HFFc6 (cell line): Measurements from ENCODE around the gene U2AF1. TPM values are rescaled to one million over a fixed set of nuclear protein-coding genes. Genes with fewer than 3 reads are reported as not detected.
"Not testable (repeated sequence)": the region's sequence is repeated elsewhere in the genome, so short reads cannot be mapped to it uniquely, and the experiment has no call there.

Experiments used
- DNase-seq: peaks from one replicate; pipeline ENCODE4 v3.0.0-alpha.2; 2018
- H3K27ac Mint-ChIP-seq: 2 replicates; pipeline ENCODE4 v1.8.0; 2020; ENCODE audit warnings: mild to moderate bottlenecking, mixed read lengths
- H3K27me3 Mint-ChIP-seq: 2 replicates; pipeline ENCODE4 v1.8.0; 2021; ENCODE audit warnings: mild to moderate bottlenecking, moderate library complexity, mixed read lengths; ENCODE audit not compliant: insufficient read depth
- H3K36me3 Mint-ChIP-seq: 2 replicates; pipeline ENCODE4 v1.8.0; 2021; ENCODE audit warnings: low read depth, mixed read lengths
- H3K4me1 Mint-ChIP-seq: 2 replicates; pipeline ENCODE4 v1.8.0; 2020; ENCODE audit warnings: low read depth, mixed read lengths
- H3K4me3 Mint-ChIP-seq: 2 replicates; pipeline ENCODE4 v1.8.0; 2020; ENCODE audit warnings: mild to moderate bottlenecking, moderate library complexity, mixed read lengths
- H3K9me3 Mint-ChIP-seq: 2 replicates; pipeline ENCODE4 v1.8.0; 2020; ENCODE audit warnings: mild to moderate bottlenecking, mixed read lengths
- CTCF ChIP-seq: fragments of 200-600 bp; sonication (generic); IDR thresholded peaks from 2 replicates; pipeline ENCODE4 v1.5.0; 2021; ENCODE audit warnings: antibody characterized with exemption, mild to moderate bottlenecking
- long read RNA-seq: library from polyadenylated mRNA; unstranded; transcript quantifications from one replicate; pipeline ENCODE4 v2.0.0, GENCODE V29; 2019
- total RNA-seq, 6 experiments: library from RNA; stranded (reverse); fragmentation: NEBNext Ultra II Directional; extraction: Animal tissue kit (Norgen Biotek cat#: 25700); gene quantifications; 2 replicates in 1 of 6; 3 replicates in 5 of 6; pipeline ENCODE4 v1.2.3, GENCODE V29; 2021

Gene U2AF1
- 10 to 100 TPM in 5 of 6 experiments, 1 to 10 TPM in 1; 9.5 to 32.1 (median 15.6) TPM for total RNA-seq
- long read RNA-seq, transcript U2AF1-201 (8 exons, 962 nt), result major isoform, 49 of 71 reads
- long read RNA-seq, transcript U2AF1-202 (8 exons, 940 nt), result minor isoform, 16 of 71 reads
- long read RNA-seq, partial matches to known transcripts, result 1 of 71 reads
- long read RNA-seq, other reads (novel, unspliced or antisense), result 3 of 71 reads

- H3K27ac Mint-ChIP-seq, H3K9me3 Mint-ChIP-seq, H3K4me3 Mint-ChIP-seq, H3K36me3 Mint-ChIP-seq, H3K27me3 Mint-ChIP-seq, H3K4me1 Mint-ChIP-seq: not testable (repeated sequence)
- peak; percentile 48 for DNase-seq
These were observed at the start of gene U2AF1 for GRCh38 chr21:43106965-43107793. Gene U2AF1, minus strand, starts transcription at chr21:43107570. Its CDS starts 76 bp downstream, at chr21:43107494.

- not testable (repeated sequence) for H3K9me3 Mint-ChIP-seq, H3K4me1 Mint-ChIP-seq, H3K27me3 Mint-ChIP-seq, H3K4me3 Mint-ChIP-seq, H3K36me3 Mint-ChIP-seq, H3K27ac Mint-ChIP-seq, DNase-seq
These were observed 46.2 kb upstream of the U2AF1 start for GRCh38 chr21:43153601-43154000.

GRCh38 chr21:43149344-43149743, 42.0 kb upstream of the U2AF1 start:
- H3K27me3 Mint-ChIP-seq, H3K4me3 Mint-ChIP-seq, H3K27ac Mint-ChIP-seq, H3K4me1 Mint-ChIP-seq, H3K9me3 Mint-ChIP-seq, DNase-seq, H3K36me3 Mint-ChIP-seq: not testable (repeated sequence)

GRCh38 chr21:43147999-43148398, 40.6 kb upstream of the U2AF1 start:
- not testable (repeated sequence) for H3K4me1 Mint-ChIP-seq, H3K27ac Mint-ChIP-seq, H3K9me3 Mint-ChIP-seq, DNase-seq, H3K4me3 Mint-ChIP-seq, H3K36me3 Mint-ChIP-seq, H3K27me3 Mint-ChIP-seq

GRCh38 chr21:43146637-43147036, 39.3 kb upstream of the U2AF1 start:
- H3K27me3 Mint-ChIP-seq, H3K27ac Mint-ChIP-seq, H3K36me3 Mint-ChIP-seq, H3K4me1 Mint-ChIP-seq, DNase-seq, H3K4me3 Mint-ChIP-seq, H3K9me3 Mint-ChIP-seq: not testable (repeated sequence)

- H3K9me3 Mint-ChIP-seq, H3K4me1 Mint-ChIP-seq, DNase-seq, H3K36me3 Mint-ChIP-seq, H3K27me3 Mint-ChIP-seq, H3K27ac Mint-ChIP-seq, H3K4me3 Mint-ChIP-seq: not testable (repeated sequence)
These were observed 34.0 kb upstream of the U2AF1 start for GRCh38 chr21:43141407-43141806.

- H3K4me1 Mint-ChIP-seq, H3K9me3 Mint-ChIP-seq, H3K27ac Mint-ChIP-seq, H3K4me3 Mint-ChIP-seq, H3K36me3 Mint-ChIP-seq, H3K27me3 Mint-ChIP-seq: not testable (repeated sequence)
- DNase-seq, result peak; percentile 0
- peak; percentile 16; the same call in 1 of the 2 replicates for TF ChIP-seq CTCF
These were observed 31.6 kb upstream of the U2AF1 start for GRCh38 chr21:43138944-43139343.

- H3K4me1 Mint-ChIP-seq, H3K27ac Mint-ChIP-seq, H3K27me3 Mint-ChIP-seq, H3K36me3 Mint-ChIP-seq, DNase-seq, H3K9me3 Mint-ChIP-seq, H3K4me3 Mint-ChIP-seq: not testable (repeated sequence)
These were observed 27.1 kb upstream of the U2AF1 start for GRCh38 chr21:43134520-43134919.

- DNase-seq, H3K4me3 Mint-ChIP-seq, H3K4me1 Mint-ChIP-seq, H3K9me3 Mint-ChIP-seq, H3K27ac Mint-ChIP-seq, H3K36me3 Mint-ChIP-seq, H3K27me3 Mint-ChIP-seq: not testable (repeated sequence)
These were observed 22.7 kb upstream of the U2AF1 start for GRCh38 chr21:43130094-43130493.

- H3K36me3 Mint-ChIP-seq, H3K4me3 Mint-ChIP-seq, H3K27ac Mint-ChIP-seq, H3K27me3 Mint-ChIP-seq, DNase-seq, H3K4me1 Mint-ChIP-seq, H3K9me3 Mint-ChIP-seq: not testable (repeated sequence)
These were observed 8.6 kb upstream of the U2AF1 start for GRCh38 chr21:43115956-43116355.

- not testable (repeated sequence) for DNase-seq, H3K27ac Mint-ChIP-seq, H3K4me3 Mint-ChIP-seq, H3K4me1 Mint-ChIP-seq, H3K27me3 Mint-ChIP-seq, H3K36me3 Mint-ChIP-seq, H3K9me3 Mint-ChIP-seq
These were observed 7.1 kb upstream of the U2AF1 start for GRCh38 chr21:43114483-43114882.

GRCh38 chr21:43109006-43109405, 1.6 kb upstream of the U2AF1 start:
- not testable (repeated sequence) for H3K27ac Mint-ChIP-seq, H3K4me1 Mint-ChIP-seq, H3K36me3 Mint-ChIP-seq, H3K4me3 Mint-ChIP-seq, DNase-seq, H3K9me3 Mint-ChIP-seq, H3K27me3 Mint-ChIP-seq

GRCh38 chr21:43108177-43108576, 807 bp upstream of the U2AF1 start:
- H3K36me3 Mint-ChIP-seq, H3K4me3 Mint-ChIP-seq, DNase-seq, H3K4me1 Mint-ChIP-seq, H3K27me3 Mint-ChIP-seq, H3K9me3 Mint-ChIP-seq, H3K27ac Mint-ChIP-seq: not testable (repeated sequence)
